WI38 (cell line): Measurements from ENCODE around the gene ZNF549.

Experiments
- H3K4me3 ChIP-seq: 2 replicates; pipeline ENCODE4 v1.5.1; 2011; ENCODE audit warnings: low read depth, mild to moderate bottlenecking, control low read depth, low read length
- CTCF ChIP-seq: IDR thresholded peaks from 2 replicates; pipeline ENCODE4 v1.5.1; 2012; ENCODE audit warnings: low read depth, mild to moderate bottlenecking, control low read depth, low read length

The ZNF549 gene

DNA sequence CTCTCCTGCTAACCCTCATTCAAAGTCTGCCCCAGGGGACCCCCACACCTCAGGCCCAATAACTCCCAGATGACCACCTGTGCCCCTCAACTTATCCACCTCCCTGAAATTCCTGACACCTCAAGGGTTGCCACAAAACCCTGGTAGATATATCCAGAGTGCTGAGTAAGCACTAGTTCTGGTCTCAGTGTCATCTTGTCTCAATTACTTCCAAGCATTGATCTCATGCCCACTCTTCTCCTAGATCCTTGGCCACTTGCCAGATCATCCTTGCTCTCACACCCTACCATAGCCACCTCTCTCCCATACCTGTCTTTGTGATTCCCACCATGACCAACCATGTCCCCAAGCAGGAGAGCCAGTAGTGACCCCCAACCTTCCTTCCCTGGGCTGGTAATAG is 49.5 kb downstream of the ZNF549 start:
- no peak overlapping the region for H3K4me3 ChIP-seq
- TF ChIP-seq CTCF, result no peak

DNA sequence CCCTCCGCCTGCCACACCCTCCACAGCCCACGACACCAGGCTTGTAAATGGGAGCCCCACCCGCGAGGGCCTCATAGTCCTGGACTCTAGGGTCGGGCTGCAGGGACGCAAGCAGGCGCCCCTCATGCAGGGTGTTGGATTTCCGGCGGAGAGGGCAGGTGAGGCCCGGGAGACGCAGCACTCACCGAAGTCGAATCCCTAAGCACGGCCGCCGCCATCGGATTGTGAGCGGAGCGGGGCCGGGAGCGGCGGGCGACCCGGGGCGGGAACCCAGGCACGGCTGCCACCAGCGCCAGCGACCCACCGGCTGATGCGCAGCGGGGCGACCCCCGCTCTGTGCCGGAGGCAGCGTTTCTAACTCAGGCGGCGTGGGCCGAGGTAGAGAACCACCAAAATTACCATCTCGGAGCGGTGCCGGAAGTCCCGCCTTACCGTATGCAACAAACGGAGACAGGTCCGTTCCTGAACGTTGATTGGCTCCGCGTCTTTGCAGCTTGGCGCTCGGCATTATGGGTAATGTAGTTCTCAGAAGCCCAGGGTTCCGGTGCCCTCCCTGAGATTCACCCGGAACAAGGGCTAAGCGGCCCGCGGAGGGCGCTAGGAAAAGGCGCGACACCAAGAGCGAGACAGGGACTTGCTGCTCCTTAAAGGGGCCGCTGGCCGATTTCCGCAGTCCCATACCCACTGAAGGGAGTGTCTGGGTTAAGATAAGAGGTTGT is 51.5 kb downstream of the ZNF549 start, which contains the start of gene ZNF416:
Gene ZNF416 (minus strand): TSS at position 425 of the 719 bp plus-strand sequence. CDS start 207 bp downstream, at position 218.
- TF ChIP-seq CTCF, result no peak
- H3K4me3 ChIP-seq, result peak within 1 kb of the TSS; percentile 91

DNA sequence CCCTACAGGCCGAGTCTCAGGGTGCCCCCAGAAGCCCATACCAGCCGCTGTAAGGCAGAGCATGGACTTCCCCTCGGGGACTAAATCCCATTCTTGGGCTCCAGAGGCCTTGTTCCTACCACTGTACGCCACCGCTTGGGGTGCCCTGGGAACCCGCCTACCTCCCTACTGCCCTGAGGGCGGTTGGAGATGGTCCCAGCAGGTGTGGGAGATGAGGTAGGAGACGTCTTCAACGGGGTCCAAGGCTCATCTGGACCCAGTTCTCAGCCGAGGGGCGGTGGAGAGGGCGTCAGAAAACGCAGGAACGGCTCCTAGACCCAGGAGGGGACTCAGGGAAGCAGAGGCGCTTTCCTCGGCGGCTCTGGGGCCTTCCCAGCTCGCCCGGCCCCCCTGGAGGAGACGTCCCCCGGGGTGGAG is 56.0 kb downstream of the ZNF549 start:
- no peak for TF ChIP-seq CTCF
- peak overlapping the region; percentile 89 for H3K4me3 ChIP-seq

- TF ChIP-seq CTCF, result no peak
- H3K4me3 ChIP-seq, result peak within 1 kb of the TSS; percentile 89
Measured at GRCh38 chr19:57583521-57584416, 56.6 kb downstream of the ZNF549 start, which contains the start of gene ZIK1. Gene ZIK1, plus strand, starts transcription at chr19:57584145. Its CDS starts 212 bp downstream, at chr19:57584357.

DNA sequence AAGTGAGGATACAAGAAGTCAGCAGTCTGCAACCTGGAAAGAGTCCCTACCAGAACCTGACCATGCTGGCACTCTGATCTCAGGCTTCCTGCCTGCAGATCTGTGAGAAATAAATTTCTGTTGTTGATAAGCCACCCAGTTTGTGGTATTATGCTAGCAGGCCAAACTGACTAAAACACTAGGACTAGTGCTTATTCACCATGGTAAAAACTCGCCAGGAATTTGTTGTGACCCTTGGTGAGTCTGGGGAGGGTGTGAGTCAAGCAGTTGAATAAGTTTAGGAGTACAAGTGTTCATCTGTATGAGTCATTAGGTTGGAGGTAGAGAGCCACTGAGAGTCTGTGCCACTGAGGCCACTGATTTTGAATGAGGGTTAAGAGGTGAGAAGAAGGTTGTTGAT is 60.4 kb downstream of the ZNF549 start:
- TF ChIP-seq CTCF, result no peak
- no peak overlapping the region for H3K4me3 ChIP-seq

- peak overlapping the region; percentile 83 for H3K4me3 ChIP-seq
- TF ChIP-seq CTCF, result no peak
Measured at GRCh38 chr19:57599377-57599760, 72.2 kb downstream of the ZNF549 start.

- no peak for TF ChIP-seq CTCF
- peak within 1 kb of the TSS; percentile 83 for H3K4me3 ChIP-seq
Measured at GRCh38 chr19:57599761-57600383, 72.7 kb downstream of the ZNF549 start, which contains the start of gene ZNF530. Gene ZNF530, plus strand, starts transcription at chr19:57599885. Its CDS starts 4,461 bp downstream, at chr19:57604346.
